ENCODE data around the gene ADAT1. TPM values are rescaled to one million over a fixed set of nuclear protein-coding genes. Genes with fewer than 3 reads are reported as not detected.

ADAT1 gene
- total and polyA plus RNA-seq, 2 of the 8 experiments (the other 6 are each of a cell fraction or from before 2014, with no cell fraction given): 30.7 to 44.7 TPM

DNA sequence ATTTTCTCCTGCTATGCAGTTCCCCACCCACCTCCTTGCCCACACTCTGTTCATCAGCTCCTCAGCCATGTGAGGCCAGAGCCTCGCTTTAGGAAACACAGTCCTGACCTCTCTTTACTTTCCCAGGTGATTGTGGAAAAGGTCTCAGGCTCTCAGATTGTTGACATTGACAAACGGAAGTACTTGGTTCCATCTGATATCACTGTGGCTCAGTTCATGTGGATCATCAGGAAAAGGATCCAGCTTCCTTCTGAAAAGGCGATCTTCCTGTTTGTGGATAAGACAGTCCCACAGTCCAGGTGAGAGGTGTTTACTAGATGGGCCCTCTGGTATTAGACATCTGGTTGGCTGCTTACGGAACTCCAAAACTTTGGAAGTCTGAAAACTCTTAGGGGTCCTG is 55.2 kb downstream of the ADAT1 start (continued):
- TF ChIP-seq, protein P1, sequence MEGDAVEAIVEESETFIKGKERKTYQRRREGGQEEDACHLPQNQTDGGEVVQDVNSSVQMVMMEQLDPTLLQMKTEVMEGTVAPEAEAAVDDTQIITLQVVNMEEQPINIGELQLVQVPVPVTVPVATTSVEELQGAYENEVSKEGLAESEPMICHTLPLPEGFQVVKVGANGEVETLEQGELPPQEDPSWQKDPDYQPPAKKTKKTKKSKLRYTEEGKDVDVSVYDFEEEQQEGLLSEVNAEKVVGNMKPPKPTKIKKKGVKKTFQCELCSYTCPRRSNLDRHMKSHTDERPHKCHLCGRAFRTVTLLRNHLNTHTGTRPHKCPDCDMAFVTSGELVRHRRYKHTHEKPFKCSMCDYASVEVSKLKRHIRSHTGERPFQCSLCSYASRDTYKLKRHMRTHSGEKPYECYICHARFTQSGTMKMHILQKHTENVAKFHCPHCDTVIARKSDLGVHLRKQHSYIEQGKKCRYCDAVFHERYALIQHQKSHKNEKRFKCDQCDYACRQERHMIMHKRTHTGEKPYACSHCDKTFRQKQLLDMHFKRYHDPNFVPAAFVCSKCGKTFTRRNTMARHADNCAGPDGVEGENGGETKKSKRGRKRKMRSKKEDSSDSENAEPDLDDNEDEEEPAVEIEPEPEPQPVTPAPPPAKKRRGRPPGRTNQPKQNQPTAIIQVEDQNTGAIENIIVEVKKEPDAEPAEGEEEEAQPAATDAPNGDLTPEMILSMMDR (IDR thresholded peaks at IDR 0.05; ENCODE audit: control extremely low read depth in 1 of 3, insufficient read depth in 1 of 3, low read depth in 1 of 3, low read length in 3 of 3): no peak
- no peak for TF ChIP-seq HDAC6 (IDR thresholded peaks at IDR 0.05; ENCODE audit: low read depth, low read length)

All from H1 (cell line).